ENCODE measurements around the gene TFAP2A.

TFAP2A gene

GRCh38 chr6:10401632-10402223 lies 13.1 kb downstream of the TFAP2A start:
- Histone ChIP-seq H2BK12ac (ENCODE audit: low read length in 2 of 2) (no peak overlapping the region), H4K8ac (ENCODE audit: low read length) (no peak overlapping the region), H2AK5ac (ENCODE audit: low read length, severe bottlenecking) (no peak overlapping the region), H3K27me3 (ENCODE audit: control insufficient read depth in 1 of 2, insufficient read depth in 1 of 2, low read length in 2 of 2) (peaks cover 57 to 89% of the 10 kb centered on the region in 2 experiments), H3K36me3 (ENCODE audit: control insufficient read depth in 1 of 2, insufficient read depth in 2 of 2, low read depth in 1 of 2, low read length in 2 of 2) (no peaks in the 10 kb centered on the region), H3K4me3 (ENCODE audit: insufficient read depth in 1 of 2, low read depth in 1 of 2, low read length in 2 of 2) (no peak overlapping the region), H3K9ac (ENCODE audit: low read length) (no peak overlapping the region), H2AFZ (ENCODE audit: low read depth, low read length) (no peak overlapping the region), H3K79me1 (replicated peaks; ENCODE audit: low read length, poor library complexity, severe bottlenecking) (peaks cover 4% of the 10 kb centered on the region), H2BK120ac (ENCODE audit: low read depth, low read length) (no peak overlapping the region), H3K4me2 (ENCODE audit: low read length, poor library complexity, severe bottlenecking) (no peak overlapping the region), H2BK5ac (ENCODE audit: low read depth, low read length, poor library complexity, severe bottlenecking) (no peak overlapping the region), H2BK15ac (ENCODE audit: low read depth, poor library complexity, severe bottlenecking) (no peak overlapping the region), H3K14ac (ENCODE audit: low read length in 2 of 2) (no peak overlapping the region), H3K4me1 (ENCODE audit: control insufficient read depth, insufficient read depth, low read depth, low read length) (peaks cover 14% of the 10 kb centered on the region), H3K4ac (ENCODE audit: low read depth in 1 of 2, low read length in 2 of 2) (no peak overlapping the region), H3K27ac (ENCODE audit: low read length, poor library complexity, severe bottlenecking) (no peak overlapping the region), H3K23ac (ENCODE audit: low read length in 2 of 2) (no peak overlapping the region), H3K18ac (ENCODE audit: low read depth in 1 of 2, low read length in 2 of 2) (no peak overlapping the region), H4K91ac (ENCODE audit: low read length) (no peak overlapping the region), H3K9me3 (ENCODE audit: control insufficient read depth, low read length) (no peaks in the 10 kb centered on the region)
- DNase-seq = no peak
- WGBS = 65% methylated on average over 3 of the region's 4 CpGs

- H3K9me3 ChIP-seq (ENCODE audit: control insufficient read depth, low read length) = no peaks in the 10 kb centered on the region
- no peak overlapping the region for H3K23ac ChIP-seq (ENCODE audit: low read length in 2 of 2)
- H3K18ac ChIP-seq (ENCODE audit: low read depth in 1 of 2, low read length in 2 of 2) = no peak overlapping the region
- WGBS = 19% methylated on average over 7 of the region's 9 CpGs
- peaks cover 4% of the 10 kb centered on the region for H3K79me1 ChIP-seq (replicated peaks; ENCODE audit: low read length, poor library complexity, severe bottlenecking)
- no peak overlapping the region for H3K27ac ChIP-seq (ENCODE audit: low read length, poor library complexity, severe bottlenecking)
- H2AK5ac ChIP-seq (ENCODE audit: low read length, severe bottlenecking) = no peak overlapping the region
- DNase-seq = no peak
- H2AFZ ChIP-seq (ENCODE audit: low read depth, low read length) = no peak overlapping the region
- no peak overlapping the region for H2BK15ac ChIP-seq (ENCODE audit: low read depth, poor library complexity, severe bottlenecking)
- no peak overlapping the region for H3K14ac ChIP-seq (ENCODE audit: low read length in 2 of 2)
- no peak overlapping the region for H2BK120ac ChIP-seq (ENCODE audit: low read depth, low read length)
- H3K9ac ChIP-seq (ENCODE audit: low read length) = no peak overlapping the region
- H3K36me3 ChIP-seq (ENCODE audit: control insufficient read depth in 1 of 2, insufficient read depth in 2 of 2, low read depth in 1 of 2, low read length in 2 of 2) = no peaks in the 10 kb centered on the region
- H3K4me3 ChIP-seq (ENCODE audit: insufficient read depth in 1 of 2, low read depth in 1 of 2, low read length in 2 of 2) = no peak overlapping the region
- no peak overlapping the region for H4K91ac ChIP-seq (ENCODE audit: low read length)
- H3K27me3 ChIP-seq (ENCODE audit: control insufficient read depth in 1 of 2, insufficient read depth in 1 of 2, low read length in 2 of 2) = peaks cover 58 to 86% of the 10 kb centered on the region in 2 experiments
- no peak overlapping the region for H2BK5ac ChIP-seq (ENCODE audit: low read depth, low read length, poor library complexity, severe bottlenecking)
- H3K4me2 ChIP-seq (ENCODE audit: low read length, poor library complexity, severe bottlenecking) = no peak overlapping the region
- no peak overlapping the region for H2BK12ac ChIP-seq (ENCODE audit: low read length in 2 of 2)
- no peak overlapping the region for H4K8ac ChIP-seq (ENCODE audit: low read length)
- H3K4me1 ChIP-seq (ENCODE audit: control insufficient read depth, insufficient read depth, low read depth, low read length) = peaks cover 14% of the 10 kb centered on the region
- no peak overlapping the region for H3K4ac ChIP-seq (ENCODE audit: low read depth in 1 of 2, low read length in 2 of 2)
These were observed 13.8 kb downstream of the TFAP2A start for GRCh38 chr6:10401004-10401536.

GRCh38 chr6:10400330-10400729 lies 14.5 kb downstream of the TFAP2A start:
- Histone ChIP-seq H3K9ac (ENCODE audit: low read length) (no peak overlapping the region), H2BK120ac (ENCODE audit: low read depth, low read length) (no peak overlapping the region)

GRCh38 chr6:10399451-10399850 lies 15.4 kb downstream of the TFAP2A start:
- WGBS = 86% methylated on average over 2 of the region's 2 CpGs

More at GRCh38 chr6:10400330-10400729, 14.5 kb downstream of the TFAP2A start:
- no peak for DNase-seq
- H2AFZ ChIP-seq (ENCODE audit: low read depth, low read length) = no peak overlapping the region
- no peak overlapping the region for H3K18ac ChIP-seq (ENCODE audit: low read depth in 1 of 2, low read length in 2 of 2)
- H3K36me3 ChIP-seq (ENCODE audit: control insufficient read depth in 1 of 2, insufficient read depth in 2 of 2, low read depth in 1 of 2, low read length in 2 of 2) = no peaks in the 10 kb centered on the region
- H3K4ac ChIP-seq (ENCODE audit: low read depth in 1 of 2, low read length in 2 of 2) = no peak overlapping the region
- H2BK15ac ChIP-seq (ENCODE audit: low read depth, poor library complexity, severe bottlenecking) = no peak overlapping the region
- WGBS = 55% methylated on average over 5 of the region's 8 CpGs
- peaks cover 14% of the 10 kb centered on the region for H3K4me1 ChIP-seq (ENCODE audit: control insufficient read depth, insufficient read depth, low read depth, low read length)
- H3K4me3 ChIP-seq (ENCODE audit: insufficient read depth in 1 of 2, low read depth in 1 of 2, low read length in 2 of 2) = no peak overlapping the region
- no peak overlapping the region for H4K91ac ChIP-seq (ENCODE audit: low read length)
- no peak overlapping the region for H2AK5ac ChIP-seq (ENCODE audit: low read length, severe bottlenecking)
- no peak overlapping the region for H3K14ac ChIP-seq (ENCODE audit: low read length in 2 of 2)
- H3K27me3 ChIP-seq (ENCODE audit: control insufficient read depth in 1 of 2, insufficient read depth in 1 of 2, low read length in 2 of 2) = peaks cover 61 to 86% of the 10 kb centered on the region in 2 experiments
- H3K23ac ChIP-seq (ENCODE audit: low read length in 2 of 2) = no peak overlapping the region
- no peaks in the 10 kb centered on the region for H3K9me3 ChIP-seq (ENCODE audit: control insufficient read depth, low read length)
- H3K27ac ChIP-seq (ENCODE audit: low read length, poor library complexity, severe bottlenecking) = no peak overlapping the region
- H3K4me2 ChIP-seq (ENCODE audit: low read length, poor library complexity, severe bottlenecking) = no peak overlapping the region
- H3K79me1 ChIP-seq (replicated peaks; ENCODE audit: low read length, poor library complexity, severe bottlenecking) = peaks cover 4% of the 10 kb centered on the region
- no peak overlapping the region for H2BK12ac ChIP-seq (ENCODE audit: low read length in 2 of 2)
- no peak overlapping the region for H2BK5ac ChIP-seq (ENCODE audit: low read depth, low read length, poor library complexity, severe bottlenecking)
- H4K8ac ChIP-seq (ENCODE audit: low read length) = no peak overlapping the region

More at GRCh38 chr6:10399451-10399850, 15.4 kb downstream of the TFAP2A start:
- H3K23ac ChIP-seq (ENCODE audit: low read length in 2 of 2) = no peak overlapping the region
- no peak overlapping the region for H2AK5ac ChIP-seq (ENCODE audit: low read length, severe bottlenecking)
- no peaks in the 10 kb centered on the region for H3K79me1 ChIP-seq (replicated peaks; ENCODE audit: low read length, poor library complexity, severe bottlenecking)
- H2BK15ac ChIP-seq (ENCODE audit: low read depth, poor library complexity, severe bottlenecking) = no peak overlapping the region
- peaks cover 59 to 86% of the 10 kb centered on the region in 2 experiments for H3K27me3 ChIP-seq (ENCODE audit: control insufficient read depth in 1 of 2, insufficient read depth in 1 of 2, low read length in 2 of 2)
- no peak overlapping the region for H3K9ac ChIP-seq (ENCODE audit: low read length)
- H3K4me3 ChIP-seq (ENCODE audit: insufficient read depth in 1 of 2, low read depth in 1 of 2, low read length in 2 of 2) = no peak overlapping the region
- H4K8ac ChIP-seq (ENCODE audit: low read length) = no peak overlapping the region
- no peak overlapping the region for H3K4ac ChIP-seq (ENCODE audit: low read depth in 1 of 2, low read length in 2 of 2)
- H2AFZ ChIP-seq (ENCODE audit: low read depth, low read length) = no peak overlapping the region
- H3K18ac ChIP-seq (ENCODE audit: low read depth in 1 of 2, low read length in 2 of 2) = no peak overlapping the region
- H3K27ac ChIP-seq (ENCODE audit: low read length, poor library complexity, severe bottlenecking) = no peak overlapping the region
- H3K4me2 ChIP-seq (ENCODE audit: low read length, poor library complexity, severe bottlenecking) = no peak overlapping the region
- H2BK5ac ChIP-seq (ENCODE audit: low read depth, low read length, poor library complexity, severe bottlenecking) = no peak overlapping the region
- H2BK12ac ChIP-seq (ENCODE audit: low read length in 2 of 2) = no peak overlapping the region
- H3K9me3 ChIP-seq (ENCODE audit: control insufficient read depth, low read length) = no peaks in the 10 kb centered on the region
- H3K4me1 ChIP-seq (ENCODE audit: control insufficient read depth, insufficient read depth, low read depth, low read length) = peaks cover 9% of the 10 kb centered on the region
- no peaks in the 10 kb centered on the region for H3K36me3 ChIP-seq (ENCODE audit: control insufficient read depth in 1 of 2, insufficient read depth in 2 of 2, low read depth in 1 of 2, low read length in 2 of 2)
- H3K14ac ChIP-seq (ENCODE audit: low read length in 2 of 2) = no peak overlapping the region
- no peak overlapping the region for H4K91ac ChIP-seq (ENCODE audit: low read length)
- H2BK120ac ChIP-seq (ENCODE audit: low read depth, low read length) = no peak overlapping the region
- DNase-seq = no peak

All from mesenchymal stem cell (in vitro differentiated cells and primary cell).